ENCODE results near the gene ADRB1.

Gene ADRB1

DNA sequence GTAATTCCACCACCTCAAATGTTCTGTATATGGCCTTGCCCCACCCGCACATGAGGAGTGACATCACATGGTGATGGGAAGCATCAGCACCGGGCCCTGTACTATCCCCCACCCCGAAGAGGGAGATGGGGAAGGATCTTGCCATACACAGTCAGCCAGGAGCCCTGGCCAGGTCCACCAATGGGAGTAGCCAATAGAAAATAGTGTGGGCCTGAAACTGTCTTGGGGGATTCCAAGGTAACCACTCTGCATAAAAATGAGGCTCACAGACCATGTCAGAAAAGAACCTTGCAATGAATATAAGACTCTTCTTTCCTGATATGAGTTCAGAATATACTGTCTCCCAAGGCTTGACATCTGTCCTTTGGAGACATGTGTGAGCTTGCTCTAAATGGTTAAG is 51.1 kb downstream of the ADRB1 start:
- DNase-seq (ENCODE audit: low read depth in 2 of 2), result no peak

DNA sequence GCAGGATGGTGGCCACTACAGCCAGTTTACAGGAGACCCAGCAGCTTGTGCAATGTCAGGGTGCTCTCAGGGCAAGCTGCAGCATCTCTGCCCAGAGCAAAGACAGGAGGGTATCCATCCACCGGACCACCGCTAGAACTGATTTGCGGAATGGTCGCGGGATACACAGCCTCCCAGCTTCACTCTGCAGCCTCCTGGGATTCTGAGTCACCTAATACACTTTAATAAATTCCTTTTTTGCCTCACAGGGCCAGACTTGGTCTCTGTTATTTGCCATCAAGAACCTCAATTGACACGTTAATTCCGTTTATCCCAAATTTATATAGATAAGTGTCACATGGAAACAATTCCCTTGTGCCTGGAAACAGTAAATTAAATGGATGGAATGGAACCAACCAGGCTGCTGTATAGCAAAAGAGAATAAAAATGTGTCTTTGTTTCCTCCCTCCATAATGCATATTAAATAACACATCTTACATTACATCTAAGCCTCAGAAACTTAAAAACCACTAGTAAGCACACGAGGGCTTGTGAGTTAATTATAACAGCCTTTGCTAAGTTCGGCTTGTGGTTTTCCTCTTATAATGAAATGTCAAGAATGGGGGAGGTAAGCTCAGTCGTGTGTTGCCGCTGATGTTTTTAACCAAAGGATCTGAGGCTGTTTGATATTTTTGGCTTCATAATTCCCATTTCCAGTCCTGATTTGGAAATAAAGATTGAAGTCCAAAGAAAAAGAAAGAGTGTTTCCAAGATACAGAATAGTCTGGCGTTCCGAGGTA is 52.1 kb downstream of the ADRB1 start:
- DNase-seq (ENCODE audit: low read depth in 2 of 2), result no peak

All from stimulated activated CD4-positive, alpha-beta T cell treated with anti-CD3 and anti-CD28 coated beads, Interleukin-4, amount 100 ng/mL, for 48 hours (primary cell).